HG03460 (cell line): ENCODE results near the gene MIA3.
A peak's percentile ranks its signal among the peaks of the same experiment; 100 is the strongest.
"Not testable (repeated sequence)": the region's sequence is repeated elsewhere in the genome, so short reads cannot be mapped to it uniquely, and the experiment has no call there.

Experiments used
- ATAC-seq: cut with Tn5 transposase; IDR thresholded peaks from one replicate; pipeline ENCODE4 v1.9.1; 2021; ENCODE audit not compliant: unreplicated experiment

Gene MIA3

GRCh38 chr1:222618001-222618879 lies at the start of gene MIA3:
Gene MIA3 (plus strand): TSS chr1:222618097. CDS start chr1:222618111, 14 bp downstream.
- ATAC-seq: peak; percentile 52

- no peak for ATAC-seq
Observed at GRCh38 chr1:222570837-222571236, 47.1 kb upstream of the MIA3 start.

- no peak for ATAC-seq
Observed at GRCh38 chr1:222579316-222579715, 38.6 kb upstream of the MIA3 start.

GRCh38 chr1:222582099-222582774 lies 35.7 kb upstream of the MIA3 start:
- peak; percentile 52 for ATAC-seq

- peak; percentile 90 for ATAC-seq
Observed at GRCh38 chr1:222583079-222583478, 34.8 kb upstream of the MIA3 start.

- ATAC-seq: no peak
Observed at GRCh38 chr1:222586842-222587241, 31.1 kb upstream of the MIA3 start.

- ATAC-seq: no peak
Observed at GRCh38 chr1:222588135-222588534, 29.8 kb upstream of the MIA3 start.

GRCh38 chr1:222589462-222590302 lies 28.2 kb upstream of the MIA3 start, which contains the start of gene TAF1A:
Gene TAF1A (minus strand): TSS chr1:222589933.
- ATAC-seq: peak; percentile 100

- ATAC-seq: no peak
Observed at GRCh38 chr1:222592171-222592570, 25.7 kb upstream of the MIA3 start.

GRCh38 chr1:222594789-222595188 lies 23.1 kb upstream of the MIA3 start:
- ATAC-seq: no peak

GRCh38 chr1:222596696-222597095 lies 21.2 kb upstream of the MIA3 start:
- no peak for ATAC-seq

GRCh38 chr1:222600281-222600680 lies 17.6 kb upstream of the MIA3 start:
- no peak for ATAC-seq

- ATAC-seq: no peak
Observed at GRCh38 chr1:222601257-222601656, 16.6 kb upstream of the MIA3 start.

GRCh38 chr1:222606757-222607156 lies 11.1 kb upstream of the MIA3 start:
- no peak for ATAC-seq

- ATAC-seq: not testable (repeated sequence)
Observed at GRCh38 chr1:222609111-222609510, 8.8 kb upstream of the MIA3 start.

GRCh38 chr1:222610728-222611127 lies 7.2 kb upstream of the MIA3 start:
- no peak for ATAC-seq

- no peak for ATAC-seq
Observed at GRCh38 chr1:222613627-222614026, 4.3 kb upstream of the MIA3 start.

GRCh38 chr1:222616525-222616924 lies 1.4 kb upstream of the MIA3 start:
- no peak for ATAC-seq

GRCh38 chr1:222617367-222617951 lies 438 bp upstream of the MIA3 start:
- peak; percentile 63 for ATAC-seq

GRCh38 chr1:222618880-222619596 lies 1.1 kb downstream of the MIA3 start:
- no peak for ATAC-seq
